SU-DHL-6 (cell line): Measurements from ENCODE around the gene KDELR1.

Source experiments
- EZH2phosphoT487 ChIP-seq: fragments of 200-600 bp; sonication (generic), shearing (Covaris generic); conservative IDR thresholded peaks from 2 replicates; pipeline ENCODE4 v1.6.1; 2018; ENCODE audit warnings: mild to moderate bottlenecking, antibody characterized with exemption, low read length, moderate library complexity, mixed read lengths
- TF ChIP-seq, protein P1 (sequence below): fragments of 200-600 bp; sonication (generic); IDR thresholded peaks from one replicate; pipeline ENCODE4 v1.5.1; 2017; ENCODE audit warnings: antibody characterized with exemption, mild to moderate bottlenecking, low read length, moderate library complexity; ENCODE audit not compliant: insufficient read depth, poor library complexity, severe bottlenecking

DNA sequence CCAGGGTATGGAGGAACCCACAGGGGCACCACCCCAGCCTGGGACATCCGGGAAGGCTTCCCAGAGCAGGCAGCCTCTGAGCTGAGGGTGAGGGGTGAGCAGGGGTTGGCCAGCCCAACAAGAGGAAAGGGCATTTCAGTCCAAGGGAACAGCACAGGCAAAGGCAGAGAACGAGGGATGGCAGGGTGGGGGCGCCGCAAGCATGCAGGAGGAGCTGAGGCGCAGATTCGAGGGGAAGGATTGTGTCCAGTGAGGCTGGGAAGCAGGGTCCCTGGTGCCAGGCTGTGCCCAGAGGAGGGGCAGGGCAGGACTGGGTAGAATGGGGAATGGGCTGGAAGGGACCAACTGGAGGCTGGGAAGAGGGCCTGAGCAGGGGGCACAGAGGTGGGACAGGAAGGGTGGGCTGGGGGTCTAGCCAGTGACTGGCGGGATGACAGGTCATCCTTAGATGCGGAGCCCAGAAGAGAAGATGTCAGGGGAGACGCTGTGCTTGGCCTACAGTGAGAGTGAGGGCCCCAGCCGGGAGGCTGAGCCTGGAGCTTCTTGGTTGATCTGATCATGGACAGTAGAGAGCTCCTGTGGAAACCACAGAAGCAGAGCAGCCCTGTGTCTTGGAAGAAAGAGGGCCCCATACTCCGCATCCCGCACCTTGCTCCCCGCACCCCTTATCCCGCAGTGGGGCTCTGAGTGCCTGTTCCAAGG, 52.4 kb downstream of the KDELR1 start:
- TF ChIP-seq, protein P1, sequence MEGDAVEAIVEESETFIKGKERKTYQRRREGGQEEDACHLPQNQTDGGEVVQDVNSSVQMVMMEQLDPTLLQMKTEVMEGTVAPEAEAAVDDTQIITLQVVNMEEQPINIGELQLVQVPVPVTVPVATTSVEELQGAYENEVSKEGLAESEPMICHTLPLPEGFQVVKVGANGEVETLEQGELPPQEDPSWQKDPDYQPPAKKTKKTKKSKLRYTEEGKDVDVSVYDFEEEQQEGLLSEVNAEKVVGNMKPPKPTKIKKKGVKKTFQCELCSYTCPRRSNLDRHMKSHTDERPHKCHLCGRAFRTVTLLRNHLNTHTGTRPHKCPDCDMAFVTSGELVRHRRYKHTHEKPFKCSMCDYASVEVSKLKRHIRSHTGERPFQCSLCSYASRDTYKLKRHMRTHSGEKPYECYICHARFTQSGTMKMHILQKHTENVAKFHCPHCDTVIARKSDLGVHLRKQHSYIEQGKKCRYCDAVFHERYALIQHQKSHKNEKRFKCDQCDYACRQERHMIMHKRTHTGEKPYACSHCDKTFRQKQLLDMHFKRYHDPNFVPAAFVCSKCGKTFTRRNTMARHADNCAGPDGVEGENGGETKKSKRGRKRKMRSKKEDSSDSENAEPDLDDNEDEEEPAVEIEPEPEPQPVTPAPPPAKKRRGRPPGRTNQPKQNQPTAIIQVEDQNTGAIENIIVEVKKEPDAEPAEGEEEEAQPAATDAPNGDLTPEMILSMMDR = no peak
- TF ChIP-seq EZH2phosphoT487 = no peak
